Activated T-cell treated with anti-CD3 and anti-CD28 coated beads, Interleukin-2, amount 50 U/mL, for 24 hours (primary cell): Measurements from ENCODE around the gene IGF2BP2.
"Not testable (repeated sequence)": the region's sequence is repeated elsewhere in the genome, so short reads cannot be mapped to it uniquely, and the experiment has no call there.

ENCODE experiments used
- DNase-seq: peaks from one replicate; pipeline ENCODE4 v3.0.0-alpha.2; 2020
- H3K27ac Mint-ChIP-seq: 2 replicates; pipeline ENCODE4 v1.8.0; 2020; ENCODE audit warnings: mild to moderate bottlenecking, mixed read lengths
- H3K27me3 Mint-ChIP-seq: 2 replicates; pipeline ENCODE4 v1.8.0; 2020; ENCODE audit warnings: mixed read lengths
- H3K36me3 Mint-ChIP-seq: 2 replicates; pipeline ENCODE4 v1.8.0; 2020; ENCODE audit warnings: low read depth, mixed read lengths
- H3K4me1 Mint-ChIP-seq: 2 replicates; pipeline ENCODE4 v1.8.0; 2020; ENCODE audit warnings: low read depth, mixed read lengths
- H3K4me3 Mint-ChIP-seq: 2 replicates; pipeline ENCODE4 v1.8.0; 2020; ENCODE audit warnings: mild to moderate bottlenecking, moderate library complexity, mixed read lengths
- H3K9me3 Mint-ChIP-seq: 2 replicates; pipeline ENCODE4 v1.8.0; 2020; ENCODE audit warnings: mixed read lengths

Gene IGF2BP2

GRCh38 chr3:185778821-185779220 lies 46.0 kb downstream of the IGF2BP2 start:
- Mint-ChIP-seq H3K4me1 (peaks cover 2% of the 10 kb centered on the region), H3K4me3 (no peak overlapping the region), H3K27me3 (peaks cover 14% of the 10 kb centered on the region), H3K36me3 (no peaks in the 10 kb centered on the region), H3K9me3 (no peaks in the 10 kb centered on the region), H3K27ac (no peak overlapping the region)
- no peak for DNase-seq

- no peaks in the 10 kb centered on the region for H3K9me3 Mint-ChIP-seq
- H3K27ac Mint-ChIP-seq = no peak overlapping the region
- H3K36me3 Mint-ChIP-seq = no peaks in the 10 kb centered on the region
- DNase-seq = no peak
- peaks cover 5% of the 10 kb centered on the region for H3K4me1 Mint-ChIP-seq
- no peak overlapping the region for H3K4me3 Mint-ChIP-seq
- H3K27me3 Mint-ChIP-seq = peaks cover 14% of the 10 kb centered on the region
Observed at GRCh38 chr3:185778094-185778493, 46.7 kb downstream of the IGF2BP2 start.

- Mint-ChIP-seq H3K27ac (no peak overlapping the region), H3K4me1 (peaks cover 5% of the 10 kb centered on the region), H3K4me3 (no peak overlapping the region), H3K36me3 (no peaks in the 10 kb centered on the region), H3K27me3 (peaks cover 8% of the 10 kb centered on the region), H3K9me3 (no peaks in the 10 kb centered on the region)
- no peak for DNase-seq
Observed at GRCh38 chr3:185770109-185770508, 54.7 kb downstream of the IGF2BP2 start.

GRCh38 chr3:185768578-185768982 lies 56.3 kb downstream of the IGF2BP2 start:
- H3K27ac Mint-ChIP-seq, H3K36me3 Mint-ChIP-seq, H3K9me3 Mint-ChIP-seq, H3K4me3 Mint-ChIP-seq, H3K4me1 Mint-ChIP-seq: not testable (repeated sequence)
- H3K27me3 Mint-ChIP-seq = peaks cover 19% of the 10 kb centered on the region
- peak; percentile 35 for DNase-seq

GRCh38 chr3:185767002-185767688 lies 57.7 kb downstream of the IGF2BP2 start:
- no peaks in the 10 kb centered on the region for H3K4me1 Mint-ChIP-seq
- H3K4me3 Mint-ChIP-seq = no peak overlapping the region
- DNase-seq = no peak
- peaks cover 23% of the 10 kb centered on the region for H3K27me3 Mint-ChIP-seq
- H3K27ac Mint-ChIP-seq = no peak overlapping the region
- H3K9me3 Mint-ChIP-seq = no peaks in the 10 kb centered on the region
- H3K36me3 Mint-ChIP-seq = no peaks in the 10 kb centered on the region

- H3K36me3 Mint-ChIP-seq = no peaks in the 10 kb centered on the region
- H3K27ac Mint-ChIP-seq = no peak overlapping the region
- H3K4me1 Mint-ChIP-seq = no peaks in the 10 kb centered on the region
- H3K4me3 Mint-ChIP-seq = no peak overlapping the region
- H3K27me3 Mint-ChIP-seq = peaks cover 29% of the 10 kb centered on the region
- no peak for DNase-seq
- H3K9me3 Mint-ChIP-seq = no peaks in the 10 kb centered on the region
Observed at GRCh38 chr3:185766329-185767001, 58.4 kb downstream of the IGF2BP2 start.

- Mint-ChIP-seq H3K27me3 (peaks cover 40% of the 10 kb centered on the region), H3K4me1 (no peaks in the 10 kb centered on the region), H3K9me3 (no peaks in the 10 kb centered on the region), H3K4me3 (no peak overlapping the region), H3K36me3 (no peaks in the 10 kb centered on the region), H3K27ac (no peak overlapping the region)
- DNase-seq = no peak
Observed at GRCh38 chr3:185764980-185765370, 59.9 kb downstream of the IGF2BP2 start.

- peaks cover 40% of the 10 kb centered on the region for H3K27me3 Mint-ChIP-seq
- no peaks in the 10 kb centered on the region for H3K36me3 Mint-ChIP-seq
- no peaks in the 10 kb centered on the region for H3K4me1 Mint-ChIP-seq
- H3K27ac Mint-ChIP-seq = no peak overlapping the region
- no peak for DNase-seq
- no peaks in the 10 kb centered on the region for H3K9me3 Mint-ChIP-seq
- no peak overlapping the region for H3K4me3 Mint-ChIP-seq
Observed at GRCh38 chr3:185764163-185764979, 60.5 kb downstream of the IGF2BP2 start.

- Mint-ChIP-seq H3K4me3 (no peak overlapping the region), H3K27ac (no peak overlapping the region), H3K27me3 (peaks cover 41% of the 10 kb centered on the region), H3K4me1 (no peaks in the 10 kb centered on the region), H3K9me3 (no peaks in the 10 kb centered on the region), H3K36me3 (no peaks in the 10 kb centered on the region)
- no peak for DNase-seq
Observed at GRCh38 chr3:185763347-185764005, 61.4 kb downstream of the IGF2BP2 start.

- Mint-ChIP-seq H3K9me3 (no peaks in the 10 kb centered on the region), H3K27ac (no peak overlapping the region), H3K36me3 (no peaks in the 10 kb centered on the region), H3K4me1 (no peaks in the 10 kb centered on the region), H3K27me3 (peaks cover 51% of the 10 kb centered on the region), H3K4me3 (no peak overlapping the region)
- DNase-seq = no peak
Observed at GRCh38 chr3:185760550-185760949, 64.3 kb downstream of the IGF2BP2 start.

- H3K4me1 Mint-ChIP-seq = no peaks in the 10 kb centered on the region
- H3K36me3 Mint-ChIP-seq = no peaks in the 10 kb centered on the region
- H3K4me3 Mint-ChIP-seq = no peak overlapping the region
- DNase-seq = no peak
- H3K27ac Mint-ChIP-seq = no peak overlapping the region
- H3K27me3 Mint-ChIP-seq = peaks cover 46% of the 10 kb centered on the region
- no peaks in the 10 kb centered on the region for H3K9me3 Mint-ChIP-seq
Observed at GRCh38 chr3:185760088-185760487, 64.8 kb downstream of the IGF2BP2 start.

- Mint-ChIP-seq H3K27ac (no peak overlapping the region), H3K27me3 (peaks cover 42% of the 10 kb centered on the region), H3K4me1 (no peaks in the 10 kb centered on the region), H3K36me3 (no peaks in the 10 kb centered on the region), H3K9me3 (peaks cover 3% of the 10 kb centered on the region), H3K4me3 (no peak overlapping the region)
- no peak for DNase-seq
Observed at GRCh38 chr3:185759512-185759911, 65.3 kb downstream of the IGF2BP2 start.

GRCh38 chr3:185758912-185759311 lies 65.9 kb downstream of the IGF2BP2 start:
- H3K36me3 Mint-ChIP-seq = no peaks in the 10 kb centered on the region
- H3K27ac Mint-ChIP-seq = no peak overlapping the region
- no peak for DNase-seq
- H3K4me3 Mint-ChIP-seq = no peak overlapping the region
- H3K9me3 Mint-ChIP-seq = peaks cover 5% of the 10 kb centered on the region
- H3K4me1 Mint-ChIP-seq = no peaks in the 10 kb centered on the region
- peaks cover 37% of the 10 kb centered on the region for H3K27me3 Mint-ChIP-seq

GRCh38 chr3:185757176-185757575 lies 67.7 kb downstream of the IGF2BP2 start:
- Mint-ChIP-seq H3K4me3 (no peak overlapping the region), H3K4me1 (no peaks in the 10 kb centered on the region), H3K9me3 (peaks cover 5% of the 10 kb centered on the region), H3K27me3 (peaks cover 31% of the 10 kb centered on the region), H3K27ac (no peak overlapping the region), H3K36me3 (no peaks in the 10 kb centered on the region)
- DNase-seq = no peak
